GM21423 (cell line): ENCODE data around the gene SSH2.
"Not testable (repeated sequence)": the region's sequence is repeated elsewhere in the genome, so short reads cannot be mapped to it uniquely, and the experiment has no call there.

Source experiments
- ATAC-seq: cut with Tn5 transposase; IDR thresholded peaks from one replicate; pipeline ENCODE4 v1.9.1; 2021; ENCODE audit warnings: mild to moderate bottlenecking, moderate library complexity; ENCODE audit not compliant: unreplicated experiment

Gene SSH2

GRCh38 chr17:29874358-29874757, 55.7 kb downstream of the SSH2 start:
- not testable (repeated sequence) for ATAC-seq

- no peak for ATAC-seq
These were observed 56.6 kb downstream of the SSH2 start for GRCh38 chr17:29873476-29873875.

GRCh38 chr17:29870836-29871465, 59.1 kb downstream of the SSH2 start:
- no peak for ATAC-seq

- no peak for ATAC-seq
These were observed 62.3 kb downstream of the SSH2 start for GRCh38 chr17:29867643-29868181.

- ATAC-seq, result no peak
These were observed 63.2 kb downstream of the SSH2 start for GRCh38 chr17:29866746-29867404.

GRCh38 chr17:29864615-29865014, 65.4 kb downstream of the SSH2 start:
- ATAC-seq, result no peak

- not testable (repeated sequence) for ATAC-seq
These were observed 65.9 kb downstream of the SSH2 start for GRCh38 chr17:29864123-29864522.

GRCh38 chr17:29862951-29863350, 67.1 kb downstream of the SSH2 start:
- ATAC-seq, result no peak

GRCh38 chr17:29862127-29862526, 67.9 kb downstream of the SSH2 start:
- no peak for ATAC-seq

GRCh38 chr17:29859445-29859844, 70.6 kb downstream of the SSH2 start:
- ATAC-seq, result not testable (repeated sequence)

- ATAC-seq, result no peak
These were observed 72.2 kb downstream of the SSH2 start for GRCh38 chr17:29857823-29858222.

- not testable (repeated sequence) for ATAC-seq
These were observed 72.9 kb downstream of the SSH2 start for GRCh38 chr17:29857105-29857504.

- ATAC-seq, result no peak
These were observed 74.3 kb downstream of the SSH2 start for GRCh38 chr17:29855686-29856085.

GRCh38 chr17:29848737-29849136, 81.3 kb downstream of the SSH2 start:
- ATAC-seq, result no peak

GRCh38 chr17:29847527-29848400, 82.3 kb downstream of the SSH2 start:
- ATAC-seq, result no peak

- no peak for ATAC-seq
These were observed 82.9 kb downstream of the SSH2 start for GRCh38 chr17:29847118-29847517.

- ATAC-seq, result no peak
These were observed 83.7 kb downstream of the SSH2 start for GRCh38 chr17:29846298-29846697.

GRCh38 chr17:29844339-29845048, 85.5 kb downstream of the SSH2 start:
- ATAC-seq, result no peak

GRCh38 chr17:29840884-29841283, 89.1 kb downstream of the SSH2 start:
- ATAC-seq, result no peak

GRCh38 chr17:29839656-29840055, 90.4 kb downstream of the SSH2 start:
- ATAC-seq, result no peak

GRCh38 chr17:29838961-29839360, 91.1 kb downstream of the SSH2 start:
- ATAC-seq, result no peak
